Stomach (tissue), 19 donors: Measurements from ENCODE around the gene DPP7. TPM values are rescaled to one million over a fixed set of nuclear protein-coding genes. Genes with fewer than 3 reads are reported as not detected.
A peak's percentile ranks its signal among the peaks of the same experiment; 100 is the strongest.

ENCODE experiments used
- DNase-seq, 2 donors: peaks; one replicate each; pipeline versions ENCODE4 v3.0.0 to v3.0.0-alpha.2; 2013 to 2019
- H3K27ac ChIP-seq, 5 donors: fragments of 200-600 bp in 4 of 5; sonication (generic) in 4 of 5; one replicate each; pipeline ENCODE4 v1.5.1; 2013 to 2019; ENCODE audit warnings: mild to moderate bottlenecking in 1 of 5, moderate library complexity in 1 of 5
- H3K27me3 ChIP-seq, 3 donors: fragments of 200-600 bp; sonication (generic); one replicate each; pipeline ENCODE4 v1.5.1; 2017 to 2019; ENCODE audit warnings: mixed run types in 1 of 3
- H3K36me3 ChIP-seq, 4 donors: fragments of 200-600 bp; sonication (generic); 1 replicate in 3 of 4; 2 replicates in 1 of 4; pipeline ENCODE4 v1.5.1; 2016 to 2019
- H3K4me1 ChIP-seq, 4 donors: fragments of 200-600 bp; sonication (generic); one replicate each; pipeline ENCODE4 v1.5.1; 2016 to 2019
- H3K4me3 ChIP-seq, 4 donors: fragments of 200-600 bp; sonication (generic) in 3 of 4; one replicate each; pipeline ENCODE4 v1.5.1; 2016 to 2019; ENCODE audit warnings: mild to moderate bottlenecking in 1 of 4
- H3K9me3 ChIP-seq, 4 donors: fragments of 200-600 bp; sonication (generic); one replicate each; pipeline ENCODE4 v1.5.1; 2016 to 2019
- EP300 ChIP-seq: sonication (generic); formaldehyde crosslinking; IDR thresholded peaks from one replicate; pipeline ENCODE4 v1.6.1; 2017; ENCODE audit warnings: antibody characterized with exemption
- POLR2A ChIP-seq, 4 donors: fragments of 450-650 bp; IDR thresholded peaks; one replicate each; pipeline ENCODE4 v1.6.1; 2016; ENCODE audit warnings: antibody characterized with exemption in 4 of 4, control low read depth in 2 of 4, mild to moderate bottlenecking in 1 of 4, moderate library complexity in 1 of 4
- POLR2AphosphoS5 ChIP-seq, 3 donors: sonication (generic); formaldehyde crosslinking; IDR thresholded peaks; one replicate each; pipeline ENCODE4 v1.6.1; 2016; ENCODE audit warnings: antibody characterized with exemption in 3 of 3
- WGBS, 5 donors: extraction: QIAGEN DNeasy Blood & Tissue Kit in 3 of 5; methylation state at CpG; one replicate each; pipeline versions ENCODE4 v1.1.5 to v1.1.7; 2013 to 2018; 5-methylcytosine and 5-hydroxymethylcytosine counted together
- intact Hi-C: fragments of 100-400 bp; cut with DNase I; formaldehyde crosslinking; loops from one replicate; pipeline ENCODE4 v1.15.1; 2023; ENCODE audit warnings: low total_unique reads
- long read RNA-seq, 10 donors: transcript quantifications; one replicate each; lab custom pipeline, GENCODE V29; 2026
- polyA plus RNA-seq, 3 donors: library from polyadenylated mRNA; stranded (reverse); fragments of 200-250 nt; gene quantifications; one replicate each; pipeline ENCODE4 v1.2.3, GENCODE V29; 2013
- total RNA-seq, 5 donors: library from RNA; depleted of rRNA; stranded (reverse); fragments of >200 nt; gene quantifications; one replicate each; pipeline versions ENCODE4 v1.1.0 to v1.2.3, GENCODE V29; 2014 to 2016
- TF ChIP-seq, protein P1 (sequence below), 7 experiments: fragments of 450-650 bp in 4 of 7; fragments of 200-600 bp in 3 of 7; sonication (generic) in 3 of 7; IDR thresholded peaks; one replicate each; pipeline ENCODE4 v1.5.1; 2016 to 2019; ENCODE audit warnings: antibody characterized with exemption in 7 of 7, control low read depth in 2 of 7, mild to moderate bottlenecking in 1 of 7
- donor health status: healthy with polysubstance abuse.
- donor health status: Bipolar disorder and iron deficiency.
- donor health status: healthy.

Gene DPP7
- total RNA-seq (100 to 1,000 TPM in 3 of 5 donors, 10 to 100 TPM in 2; 25.9 to 251 (median 103) TPM), polyA plus RNA-seq (100 to 1,000 TPM; 325 to 346 (median 338) TPM)
- long read RNA-seq, donor 1, partial matches to known transcripts: 0 of 3 reads
- long read RNA-seq, donor 1, other reads (novel, unspliced or antisense): 0 of 3 reads
- long read RNA-seq, donor 2, transcript DPP7-201 (13 exons, 1,590 nt): major isoform, 13 of 13 reads
- long read RNA-seq, donor 2, partial matches to known transcripts: 0 of 13 reads
- long read RNA-seq, donor 2, other reads (novel, unspliced or antisense): 0 of 13 reads
- long read RNA-seq, donor 3, partial matches to known transcripts: 0 of 4 reads
- long read RNA-seq, donor 3, other reads (novel, unspliced or antisense): 0 of 4 reads
- long read RNA-seq, donor 4: 0 reads
- long read RNA-seq, donor 5, transcript DPP7-201 (13 exons, 1,590 nt): major isoform, 6 of 6 reads
- long read RNA-seq, donor 5, partial matches to known transcripts: 0 of 6 reads
- long read RNA-seq, donor 5, other reads (novel, unspliced or antisense): 0 of 6 reads
- long read RNA-seq, donor 6, transcript DPP7-201 (13 exons, 1,590 nt): major isoform, 19 of 24 reads
- long read RNA-seq, donor 6, partial matches to known transcripts: 0 of 24 reads
- long read RNA-seq, donor 6, other reads (novel, unspliced or antisense): 5 of 24 reads
- long read RNA-seq, donor 7, transcript DPP7-201 (13 exons, 1,590 nt): major isoform, 7 of 8 reads
- long read RNA-seq, donor 7, partial matches to known transcripts: 0 of 8 reads
- long read RNA-seq, donor 7, other reads (novel, unspliced or antisense): 0 of 8 reads
- long read RNA-seq, donor 8, partial matches to known transcripts: 0 of 4 reads
- long read RNA-seq, donor 8, other reads (novel, unspliced or antisense): 0 of 4 reads
- long read RNA-seq, donor 9, partial matches to known transcripts: 0 of 3 reads
- long read RNA-seq, donor 9, other reads (novel, unspliced or antisense): 0 of 3 reads
- long read RNA-seq, donor 10, partial matches to known transcripts: 0 of 2 reads
- long read RNA-seq, donor 10, other reads (novel, unspliced or antisense): 0 of 2 reads

- peak within 1 kb of the TSS; percentile 76 to 83 (median 78) for H3K4me3 ChIP-seq
- peaks cover 3 to 36% (median 33%) of the 10 kb centered on the region in 4 donors for H3K36me3 ChIP-seq
- intact Hi-C loops: loop anchor here (5.0 to 10.0 kb wide), 2 partner anchors 70 to 112 kb away; partner anchors contain the start of genes ANAPC2, CYSRT1, RNF224 and SSNA1
- TF ChIP-seq, protein P1, sequence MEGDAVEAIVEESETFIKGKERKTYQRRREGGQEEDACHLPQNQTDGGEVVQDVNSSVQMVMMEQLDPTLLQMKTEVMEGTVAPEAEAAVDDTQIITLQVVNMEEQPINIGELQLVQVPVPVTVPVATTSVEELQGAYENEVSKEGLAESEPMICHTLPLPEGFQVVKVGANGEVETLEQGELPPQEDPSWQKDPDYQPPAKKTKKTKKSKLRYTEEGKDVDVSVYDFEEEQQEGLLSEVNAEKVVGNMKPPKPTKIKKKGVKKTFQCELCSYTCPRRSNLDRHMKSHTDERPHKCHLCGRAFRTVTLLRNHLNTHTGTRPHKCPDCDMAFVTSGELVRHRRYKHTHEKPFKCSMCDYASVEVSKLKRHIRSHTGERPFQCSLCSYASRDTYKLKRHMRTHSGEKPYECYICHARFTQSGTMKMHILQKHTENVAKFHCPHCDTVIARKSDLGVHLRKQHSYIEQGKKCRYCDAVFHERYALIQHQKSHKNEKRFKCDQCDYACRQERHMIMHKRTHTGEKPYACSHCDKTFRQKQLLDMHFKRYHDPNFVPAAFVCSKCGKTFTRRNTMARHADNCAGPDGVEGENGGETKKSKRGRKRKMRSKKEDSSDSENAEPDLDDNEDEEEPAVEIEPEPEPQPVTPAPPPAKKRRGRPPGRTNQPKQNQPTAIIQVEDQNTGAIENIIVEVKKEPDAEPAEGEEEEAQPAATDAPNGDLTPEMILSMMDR (IDR thresholded peaks at IDR 0.05): no peak
- TF ChIP-seq POLR2A (IDR thresholded peaks at IDR 0.05) (no peak), POLR2AphosphoS5 (IDR thresholded peaks at IDR 0.05) (peak in 1 of 3 donors; percentile 31), EP300 (no peak)
- DNase-seq: peak; percentile 76 to 86
- WGBS, 5 donors: 1 to 9% (median 3%) methylated on average over 19 to 70 of the region's 70 CpGs
- H3K27ac ChIP-seq: peak within 1 kb of the TSS in 4 of 5 donors; percentile 5 to 67 (median 48)
- no peaks in the 10 kb centered on the region for H3K9me3 ChIP-seq
- peaks cover 0 to 28% (median 0%) of the 10 kb centered on the region in 3 donors for H3K27me3 ChIP-seq
- peaks cover 8 to 26% (median 22%) of the 10 kb centered on the region in 4 donors for H3K4me1 ChIP-seq
These were observed at the start of gene DPP7 for GRCh38 chr9:137114613-137115393. Gene DPP7, minus strand, starts transcription at chr9:137114733. Its CDS starts 20 bp downstream, at chr9:137114713.

DNA sequence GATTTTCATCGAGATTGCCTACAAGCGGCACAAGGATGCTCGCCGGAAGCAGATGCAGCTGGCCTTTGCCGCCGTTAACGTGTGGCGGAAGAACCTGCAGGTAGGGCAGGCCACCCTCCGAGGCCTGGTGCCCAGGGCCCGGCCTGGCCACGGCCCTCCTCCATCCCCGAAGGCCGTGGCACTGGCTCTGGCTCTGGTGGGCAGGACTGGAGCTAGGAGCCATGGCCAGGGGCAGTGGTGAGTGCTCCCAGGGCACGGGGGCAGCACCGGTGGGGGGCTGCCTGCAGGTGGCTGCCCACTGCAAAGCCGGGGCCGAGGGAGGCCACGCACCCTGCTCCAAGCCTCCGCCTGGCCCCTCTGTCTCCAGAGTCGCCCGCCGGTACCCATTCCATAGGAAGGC lies 49.3 kb upstream of the DPP7 start:
- intact Hi-C loops: no loop called here
- TF ChIP-seq POLR2AphosphoS5 (IDR thresholded peaks at IDR 0.05) (no peak), EP300 (no peak), POLR2A (IDR thresholded peaks at IDR 0.05) (no peak)
- TF ChIP-seq, protein P1 (IDR thresholded peaks at IDR 0.05): no peak
- WGBS, 5 donors: 76 to 89% (median 87%) methylated on average over 15 to 22 of the region's 22 CpGs
- Histone ChIP-seq H3K27ac (no peak overlapping the region), H3K4me3 (no peak overlapping the region), H3K36me3 (no peaks in the 10 kb centered on the region), H3K9me3 (no peaks in the 10 kb centered on the region), H3K27me3 (peaks cover 45 to 100% (median 100%) of the 10 kb centered on the region in 3 donors), H3K4me1 (peaks cover 37 to 50% (median 49%) of the 10 kb centered on the region in 4 donors)
- no peak for DNase-seq

- Histone ChIP-seq H3K27me3 (peaks cover 45 to 100% (median 100%) of the 10 kb centered on the region in 3 donors), H3K4me3 (peak overlapping the region; percentile 28 to 47 (median 28)), H3K9me3 (no peaks in the 10 kb centered on the region), H3K27ac (no peak overlapping the region), H3K36me3 (no peaks in the 10 kb centered on the region), H3K4me1 (peaks cover 32 to 50% (median 44%) of the 10 kb centered on the region in 4 donors)
- WGBS, 5 donors: 32 to 47% (median 37%) methylated on average over 15 to 26 of the region's 26 CpGs
- DNase-seq: no peak
- TF ChIP-seq POLR2AphosphoS5 (IDR thresholded peaks at IDR 0.05) (no peak), POLR2A (IDR thresholded peaks at IDR 0.05) (no peak), EP300 (no peak)
- TF ChIP-seq, protein P1 (IDR thresholded peaks at IDR 0.05): no peak
- intact Hi-C loops: no loop called here
These were observed 48.8 kb upstream of the DPP7 start for GRCh38 chr9:137163365-137163715.
